Breast epithelium (tissue), 3 donors: ENCODE measurements around the gene MGAT4B.

ENCODE experiments used
- CTCF ChIP-seq, 3 donors: fragments of 450-650 bp; IDR thresholded peaks; one replicate each; pipeline ENCODE4 v1.5.1; 2016 to 2017; ENCODE audit warnings: antibody characterized with exemption in 3 of 3, mild to moderate bottlenecking in 3 of 3, moderate library complexity in 3 of 3
- POLR2A ChIP-seq: fragments of 450-650 bp; IDR thresholded peaks from one replicate; pipeline ENCODE4 v1.6.1; 2016; ENCODE audit warnings: antibody characterized with exemption, mild to moderate bottlenecking, moderate library complexity
- POLR2AphosphoS5 ChIP-seq, 3 donors: sonication (generic); formaldehyde crosslinking; IDR thresholded peaks; one replicate each; pipeline ENCODE4 v1.6.1; 2017; ENCODE audit warnings: antibody characterized with exemption in 3 of 3

GRCh38 chr5:179800071-179800695, 6.5 kb downstream of the MGAT4B start:
- TF ChIP-seq CTCF (IDR thresholded peaks at IDR 0.05), result no peak
- no peak for TF ChIP-seq POLR2A
- TF ChIP-seq POLR2AphosphoS5 (IDR thresholded peaks at IDR 0.05), result no peak
